HL-60 (cell line): ENCODE results near the gene PIH1D1.

ENCODE experiments used
- DNase-seq, 2 experiments: peaks; one replicate each; pipeline ENCODE4 v3.0.0-alpha.2; 2010 to 2020; ENCODE audit warnings: low read depth in 1 of 2, low spot score in 1 of 2
- H3K27ac ChIP-seq: fragments of 250-450 bp; sonication (Bioruptor Pico); replicated peaks from 2 replicates; pipeline ENCODE4 v1.5.1; 2020; ENCODE audit warnings: mild to moderate bottlenecking, moderate library complexity
- H3K27me3 ChIP-seq: fragments of 250-450 bp; sonication (Bioruptor Pico); 2 replicates; pipeline ENCODE4 v1.5.1; 2021; ENCODE audit warnings: mild to moderate bottlenecking, moderate library complexity; ENCODE audit not compliant: insufficient read depth, poor library complexity, severe bottlenecking
- H3K4me3 ChIP-seq: replicated peaks from 2 replicates; pipeline ENCODE4 v1.5.1; 2011; ENCODE audit warnings: mild to moderate bottlenecking, control low read depth, low read length; ENCODE audit not compliant: insufficient read depth
- CTCF ChIP-seq: IDR thresholded peaks from one replicate; pipeline ENCODE4 v1.5.1; 2011; ENCODE audit warnings: low read length, control low read depth, inconsistent platforms; ENCODE audit not compliant: insufficient read depth
- GABPA ChIP-seq: IDR thresholded peaks from 2 replicates; pipeline ENCODE4 v1.6.1; 2012; ENCODE audit warnings: low read depth
- POLR2AphosphoS5 ChIP-seq: IDR thresholded peaks from 2 replicates; pipeline ENCODE4 v1.6.1; 2012; ENCODE audit warnings: low read depth
- REST ChIP-seq: IDR thresholded peaks from 2 replicates; pipeline ENCODE4 v1.6.1; 2012; ENCODE audit warnings: low read depth; ENCODE audit not compliant: insufficient replicate concordance
- SPI1 ChIP-seq: IDR thresholded peaks from 2 replicates; pipeline ENCODE4 v1.6.1; 2012; ENCODE audit warnings: low read depth, mild to moderate bottlenecking, borderline replicate concordance

Gene PIH1D1

GRCh38 chr19:49423985-49424303, 27.7 kb downstream of the PIH1D1 start:
- Histone ChIP-seq H3K27ac (no peak overlapping the region), H3K27me3 (peaks cover 80% of the 10 kb centered on the region), H3K4me3 (no peak overlapping the region)
- no peak for DNase-seq
- no peak for TF ChIP-seq REST
- no peak for TF ChIP-seq CTCF
- no peak for TF ChIP-seq GABPA
- TF ChIP-seq POLR2AphosphoS5: no peak
- TF ChIP-seq SPI1: no peak

- peaks cover 74% of the 10 kb centered on the region for H3K27me3 ChIP-seq
- no peak within 1 kb of the TSS for H3K27ac ChIP-seq
- peak; percentile 37; the same call in 1 of the 2 replicates for TF ChIP-seq SPI1
- no peak for TF ChIP-seq CTCF
- no peak for TF ChIP-seq POLR2AphosphoS5
- no peak for TF ChIP-seq GABPA
- no peak for TF ChIP-seq REST
- 0 out of 2 replicates have a peak within 1 kb of the TSS, but pooled peaks have one; percentile 7 for H3K4me3 ChIP-seq
- DNase-seq: no peak
Observed at GRCh38 chr19:49423071-49423984, 28.3 kb downstream of the PIH1D1 start, which contains the start of gene PTH2. PTH2 (minus strand) TSS chr19:49423441; CDS start chr19:49423339, 102 bp downstream.

- H3K27ac ChIP-seq: no peak overlapping the region
- peak in 1 of 2 experiments; percentile 51 for DNase-seq
- peaks cover 70% of the 10 kb centered on the region for H3K27me3 ChIP-seq
- no peak for TF ChIP-seq GABPA
- peak; percentile 28 for TF ChIP-seq CTCF
- no peak for TF ChIP-seq REST
- 0 out of 2 replicates have a peak overlapping the region, but pooled peaks have one; percentile 7 for H3K4me3 ChIP-seq
Observed at GRCh38 chr19:49422407-49423070, 29.1 kb downstream of the PIH1D1 start.
